Measurements from ENCODE around the gene DUSP16.

DUSP16 gene

GRCh38 chr12:12555656-12556055 is 7.0 kb downstream of the DUSP16 start:
- no peak for DNase-seq
- in situ Hi-C loops (cut with HindIII; ENCODE audit: low pct_ligation_motif_present, low pct_unique_long_range_greater_than_20kb, low sequenced_read_pairs): no loop called here

GRCh38 chr12:12553208-12553785 is 9.4 kb downstream of the DUSP16 start:
- in situ Hi-C loops (cut with HindIII; ENCODE audit: low pct_ligation_motif_present, low pct_unique_long_range_greater_than_20kb, low sequenced_read_pairs): no loop called here
- DNase-seq: no peak

GRCh38 chr12:12551115-12551514 is 11.5 kb downstream of the DUSP16 start:
- in situ Hi-C loops (cut with HindIII; ENCODE audit: low pct_ligation_motif_present, low pct_unique_long_range_greater_than_20kb, low sequenced_read_pairs): no loop called here
- no peak for DNase-seq

DNA sequence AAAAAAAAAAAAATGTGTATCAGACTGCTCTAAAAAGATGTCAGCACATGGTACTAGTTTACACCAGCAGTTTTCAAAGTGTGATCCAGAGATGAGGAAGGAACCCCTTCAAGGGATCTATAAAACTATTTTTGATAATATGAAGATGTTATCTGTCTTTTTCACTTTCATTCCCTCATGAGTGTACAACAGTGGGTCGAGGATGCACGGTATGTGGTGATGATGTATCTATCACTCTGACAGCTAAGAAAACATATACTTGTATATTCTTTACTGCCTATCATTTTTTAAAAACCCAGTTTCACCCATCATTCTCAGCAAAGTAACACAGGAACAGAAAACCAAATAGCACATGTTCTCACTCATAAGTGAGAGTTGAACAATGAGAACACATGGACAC is 12.4 kb downstream of the DUSP16 start:
- in situ Hi-C loops (cut with HindIII; ENCODE audit: low pct_ligation_motif_present, low pct_unique_long_range_greater_than_20kb, low sequenced_read_pairs): no loop called here
- no peak for DNase-seq

DNA sequence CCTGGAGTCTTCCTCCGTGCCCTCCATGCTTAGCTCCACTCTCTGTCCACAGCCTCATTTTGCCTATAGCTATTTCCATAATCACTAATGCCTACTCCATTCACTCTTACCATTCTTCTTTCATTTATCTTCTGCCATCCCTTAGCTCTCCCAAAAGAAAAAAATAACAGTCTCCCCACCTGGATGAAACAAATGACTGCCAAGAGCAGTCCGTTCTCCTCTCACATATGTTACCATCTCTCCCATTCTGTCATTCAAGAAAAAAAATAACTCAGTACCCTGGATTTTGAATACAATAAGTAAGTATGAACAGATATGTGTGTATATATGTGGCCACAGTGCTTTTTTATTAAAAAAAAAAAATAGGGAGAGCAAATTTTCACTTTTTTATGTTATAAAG is 13.2 kb downstream of the DUSP16 start:
- in situ Hi-C loops (cut with HindIII; ENCODE audit: low pct_ligation_motif_present, low pct_unique_long_range_greater_than_20kb, low sequenced_read_pairs): no loop called here

DNA sequence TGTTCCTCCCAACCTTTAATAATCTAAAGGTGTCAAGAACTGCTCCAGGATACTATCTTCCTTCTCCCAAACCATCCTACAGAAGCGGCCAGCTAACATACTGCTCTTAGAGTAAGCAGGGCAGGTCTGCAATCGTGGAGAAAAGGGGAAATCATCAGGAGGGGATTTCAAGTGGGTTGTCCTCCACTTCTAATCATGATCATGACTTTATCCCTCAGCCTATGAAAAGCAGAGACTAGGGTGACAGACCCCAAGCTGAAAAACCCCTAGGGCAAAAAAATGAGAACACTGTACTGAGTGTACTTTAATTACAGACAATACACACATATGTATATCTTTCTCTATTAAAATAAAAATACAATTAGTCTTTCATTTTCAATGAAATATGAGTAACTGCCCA is 13.9 kb downstream of the DUSP16 start:
- in situ Hi-C loops (cut with HindIII; ENCODE audit: low pct_ligation_motif_present, low pct_unique_long_range_greater_than_20kb, low sequenced_read_pairs): no loop called here
- no peak for DNase-seq

More for the DNA sequence above, 13.2 kb downstream of the DUSP16 start:
- DNase-seq: no peak

DNA sequence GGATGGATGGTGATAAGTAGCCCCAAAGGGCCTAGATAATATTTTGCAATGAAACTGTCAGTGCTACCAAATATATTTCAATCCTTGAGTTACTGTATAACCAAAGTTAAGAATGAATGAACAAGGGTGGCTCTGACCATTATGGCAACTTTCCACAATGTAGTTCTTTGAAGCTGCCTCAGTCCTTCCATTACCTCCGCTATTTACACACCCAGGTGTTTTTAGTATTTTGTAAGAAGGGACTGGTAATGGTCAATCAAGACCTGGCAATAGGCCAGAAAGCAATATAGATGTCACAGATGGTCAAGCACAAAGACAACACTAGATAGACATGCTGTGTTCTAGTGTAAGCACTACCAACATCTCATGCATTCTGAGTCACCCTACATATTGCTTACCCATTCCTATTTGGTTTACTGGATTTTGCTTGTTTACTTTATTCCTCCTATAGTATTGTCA is 16.3 kb downstream of the DUSP16 start:
- peak; percentile 42 for DNase-seq

GRCh38 chr12:12543959-12544358 is 18.7 kb downstream of the DUSP16 start:
- in situ Hi-C loops (cut with HindIII; ENCODE audit: low pct_ligation_motif_present, low pct_unique_long_range_greater_than_20kb, low sequenced_read_pairs): no loop called here
- no peak for DNase-seq

More for the DNA sequence above, 16.3 kb downstream of the DUSP16 start:
- in situ Hi-C loops (cut with HindIII; ENCODE audit: low pct_ligation_motif_present, low pct_unique_long_range_greater_than_20kb, low sequenced_read_pairs): no loop called here

DNA sequence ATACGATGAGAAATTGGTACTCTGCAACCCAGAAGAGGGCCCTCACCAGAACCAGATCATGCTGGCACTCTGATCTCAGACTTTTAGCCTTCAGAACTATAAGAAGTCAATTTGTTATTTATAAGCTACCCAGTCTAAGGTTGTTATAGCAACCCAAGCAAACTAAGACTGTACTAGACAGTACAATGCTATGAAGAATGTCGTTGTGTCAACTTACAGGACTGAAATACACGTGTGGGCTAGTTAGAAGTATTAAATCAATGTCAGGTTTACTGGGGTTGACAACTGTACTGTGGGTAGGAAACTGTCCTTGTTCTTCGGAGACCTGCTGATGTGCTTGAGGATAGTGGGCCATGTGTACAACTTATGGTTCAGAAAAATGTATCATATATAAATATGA is 19.7 kb downstream of the DUSP16 start:
- in situ Hi-C loops (cut with HindIII; ENCODE audit: low pct_ligation_motif_present, low pct_unique_long_range_greater_than_20kb, low sequenced_read_pairs): no loop called here
- no peak for DNase-seq

GRCh38 chr12:12542286-12542685 is 20.4 kb downstream of the DUSP16 start:
- in situ Hi-C loops (cut with HindIII; ENCODE audit: low pct_ligation_motif_present, low pct_unique_long_range_greater_than_20kb, low sequenced_read_pairs): no loop called here
- DNase-seq: no peak

- in situ Hi-C loops (cut with HindIII; ENCODE audit: low pct_ligation_motif_present, low pct_unique_long_range_greater_than_20kb, low sequenced_read_pairs): no loop called here
- DNase-seq: no peak
Measured at GRCh38 chr12:12541782-12542181, 20.9 kb downstream of the DUSP16 start.

DNA sequence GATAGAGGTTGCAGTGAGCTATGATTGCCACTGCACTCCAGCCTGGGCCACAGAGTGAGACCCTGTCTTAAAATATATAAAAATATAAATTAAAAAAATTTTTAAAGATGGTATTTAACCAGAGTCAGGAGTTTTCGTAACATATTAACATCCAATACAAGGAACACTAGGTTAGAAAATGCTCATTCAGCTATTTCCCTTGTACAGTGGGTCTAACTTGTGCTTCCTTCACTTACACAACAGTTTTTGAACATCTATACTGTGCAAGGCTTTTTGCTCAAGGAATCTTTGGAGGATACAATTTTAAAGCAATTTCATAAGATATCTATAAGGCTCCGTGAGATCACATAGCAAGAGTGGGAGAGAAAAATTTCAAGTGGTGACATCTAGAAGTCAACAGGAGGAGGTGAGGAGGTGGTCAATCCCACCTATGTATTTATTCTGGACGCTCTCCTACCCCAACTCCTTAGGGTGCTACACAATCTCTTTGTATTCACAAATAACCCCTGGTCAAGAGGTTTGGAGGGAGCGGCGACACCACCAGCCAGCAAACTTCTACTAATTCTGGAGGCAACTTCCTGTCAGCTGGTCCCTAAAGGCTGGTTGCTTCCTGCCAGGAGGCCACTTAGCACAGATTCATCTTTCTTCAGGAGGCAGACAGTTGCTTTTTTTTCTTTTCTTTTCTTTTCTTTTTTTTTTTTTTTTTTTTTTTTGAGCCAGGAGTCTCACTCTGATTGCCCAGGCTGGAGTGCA is 22.2 kb downstream of the DUSP16 start:
- in situ Hi-C loops (cut with HindIII; ENCODE audit: low pct_ligation_motif_present, low pct_unique_long_range_greater_than_20kb, low sequenced_read_pairs): no loop called here
- no peak for DNase-seq

- in situ Hi-C loops (cut with HindIII; ENCODE audit: low pct_ligation_motif_present, low pct_unique_long_range_greater_than_20kb, low sequenced_read_pairs): no loop called here
- no peak for DNase-seq
Measured at GRCh38 chr12:12539028-12539810, 23.4 kb downstream of the DUSP16 start.

GRCh38 chr12:12538535-12538934 is 24.1 kb downstream of the DUSP16 start:
- in situ Hi-C loops (cut with HindIII; ENCODE audit: low pct_ligation_motif_present, low pct_unique_long_range_greater_than_20kb, low sequenced_read_pairs): no loop called here
- no peak for DNase-seq

GRCh38 chr12:12537421-12537820 is 25.2 kb downstream of the DUSP16 start:
- in situ Hi-C loops (cut with HindIII; ENCODE audit: low pct_ligation_motif_present, low pct_unique_long_range_greater_than_20kb, low sequenced_read_pairs): no loop called here

GRCh38 chr12:12534975-12535374 is 27.7 kb downstream of the DUSP16 start:
- in situ Hi-C loops (cut with HindIII; ENCODE audit: low pct_ligation_motif_present, low pct_unique_long_range_greater_than_20kb, low sequenced_read_pairs): no loop called here
- DNase-seq: no peak

More at GRCh38 chr12:12537421-12537820, 25.2 kb downstream of the DUSP16 start:
- no peak for DNase-seq

GRCh38 chr12:12534166-12534866 is 28.3 kb downstream of the DUSP16 start:
- in situ Hi-C loops (cut with HindIII; ENCODE audit: low pct_ligation_motif_present, low pct_unique_long_range_greater_than_20kb, low sequenced_read_pairs): no loop called here

GRCh38 chr12:12533238-12533829 is 29.3 kb downstream of the DUSP16 start:
- in situ Hi-C loops (cut with HindIII; ENCODE audit: low pct_ligation_motif_present, low pct_unique_long_range_greater_than_20kb, low sequenced_read_pairs): no loop called here
- DNase-seq: no peak

More at GRCh38 chr12:12534166-12534866, 28.3 kb downstream of the DUSP16 start:
- no peak for DNase-seq
